HL-60 (cell line): Measurements from ENCODE around the gene LRP10.

Experiments used
- DNase-seq, 2 experiments: peaks; one replicate each; pipeline ENCODE4 v3.0.0-alpha.2; 2010 to 2020; ENCODE audit warnings: low read depth in 1 of 2, low spot score in 1 of 2
- H3K27ac ChIP-seq: fragments of 250-450 bp; sonication (Bioruptor Pico); replicated peaks from 2 replicates; pipeline ENCODE4 v1.5.1; 2020; ENCODE audit warnings: mild to moderate bottlenecking, moderate library complexity
- H3K27me3 ChIP-seq: fragments of 250-450 bp; sonication (Bioruptor Pico); 2 replicates; pipeline ENCODE4 v1.5.1; 2021; ENCODE audit warnings: mild to moderate bottlenecking, moderate library complexity; ENCODE audit not compliant: insufficient read depth, poor library complexity, severe bottlenecking
- H3K4me3 ChIP-seq: replicated peaks from 2 replicates; pipeline ENCODE4 v1.5.1; 2011; ENCODE audit warnings: mild to moderate bottlenecking, control low read depth, low read length; ENCODE audit not compliant: insufficient read depth
- GABPA ChIP-seq: IDR thresholded peaks from 2 replicates; pipeline ENCODE4 v1.6.1; 2012; ENCODE audit warnings: low read depth
- POLR2AphosphoS5 ChIP-seq: IDR thresholded peaks from 2 replicates; pipeline ENCODE4 v1.6.1; 2012; ENCODE audit warnings: low read depth
- SPI1 ChIP-seq: IDR thresholded peaks from 2 replicates; pipeline ENCODE4 v1.6.1; 2012; ENCODE audit warnings: low read depth, mild to moderate bottlenecking, borderline replicate concordance
- TF ChIP-seq, protein P1 (sequence below): IDR thresholded peaks from one replicate; pipeline ENCODE4 v1.5.1; 2011; ENCODE audit warnings: low read length, control low read depth, inconsistent platforms; ENCODE audit not compliant: insufficient read depth
- TF ChIP-seq, protein P2 (sequence below): IDR thresholded peaks from 2 replicates; pipeline ENCODE4 v1.6.1; 2012; ENCODE audit warnings: low read depth; ENCODE audit not compliant: insufficient replicate concordance

The LRP10 gene

DNA sequence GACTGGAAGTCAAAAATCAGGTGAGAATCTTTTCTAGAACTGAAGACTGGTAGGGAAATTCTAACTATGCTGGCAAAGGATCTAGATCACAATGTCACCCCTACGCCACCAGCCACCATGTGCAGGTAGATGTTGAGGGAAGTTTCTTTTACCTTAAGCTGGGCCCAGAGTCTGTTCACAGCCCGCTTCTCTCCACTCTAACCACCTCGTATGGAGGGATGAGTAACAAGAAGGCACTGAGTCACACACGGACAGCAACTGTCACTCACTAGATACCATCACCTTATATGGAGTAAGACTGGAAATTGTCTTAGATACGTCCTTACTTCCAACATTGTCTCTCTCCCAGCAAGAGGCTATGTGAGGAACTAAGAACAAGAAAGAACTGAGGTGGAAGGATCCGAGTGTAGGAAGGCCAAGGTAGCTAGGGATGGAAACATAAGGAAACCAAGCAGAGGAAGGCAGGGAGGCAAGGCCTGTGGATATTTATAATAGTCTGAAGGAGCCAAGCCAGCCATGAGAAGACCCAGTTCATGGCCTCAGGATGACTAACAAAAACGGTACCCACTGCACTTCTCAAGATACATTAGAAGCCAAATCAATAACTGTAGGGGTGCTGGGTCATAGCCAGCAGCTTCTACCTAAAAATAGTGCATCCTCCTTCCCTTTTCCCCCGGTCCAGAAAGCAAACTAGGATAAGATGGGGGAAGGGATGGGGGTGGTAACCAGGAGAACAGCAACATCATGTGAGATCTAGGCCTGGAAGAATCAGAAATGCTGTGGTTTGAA lies 27.0 kb downstream of the LRP10 start:
- Histone ChIP-seq H3K4me3 (no peak overlapping the region), H3K27ac (no peak overlapping the region), H3K27me3 (no peaks in the 10 kb centered on the region)
- TF ChIP-seq, protein P1, sequence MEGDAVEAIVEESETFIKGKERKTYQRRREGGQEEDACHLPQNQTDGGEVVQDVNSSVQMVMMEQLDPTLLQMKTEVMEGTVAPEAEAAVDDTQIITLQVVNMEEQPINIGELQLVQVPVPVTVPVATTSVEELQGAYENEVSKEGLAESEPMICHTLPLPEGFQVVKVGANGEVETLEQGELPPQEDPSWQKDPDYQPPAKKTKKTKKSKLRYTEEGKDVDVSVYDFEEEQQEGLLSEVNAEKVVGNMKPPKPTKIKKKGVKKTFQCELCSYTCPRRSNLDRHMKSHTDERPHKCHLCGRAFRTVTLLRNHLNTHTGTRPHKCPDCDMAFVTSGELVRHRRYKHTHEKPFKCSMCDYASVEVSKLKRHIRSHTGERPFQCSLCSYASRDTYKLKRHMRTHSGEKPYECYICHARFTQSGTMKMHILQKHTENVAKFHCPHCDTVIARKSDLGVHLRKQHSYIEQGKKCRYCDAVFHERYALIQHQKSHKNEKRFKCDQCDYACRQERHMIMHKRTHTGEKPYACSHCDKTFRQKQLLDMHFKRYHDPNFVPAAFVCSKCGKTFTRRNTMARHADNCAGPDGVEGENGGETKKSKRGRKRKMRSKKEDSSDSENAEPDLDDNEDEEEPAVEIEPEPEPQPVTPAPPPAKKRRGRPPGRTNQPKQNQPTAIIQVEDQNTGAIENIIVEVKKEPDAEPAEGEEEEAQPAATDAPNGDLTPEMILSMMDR: no peak
- no peak for TF ChIP-seq GABPA
- no peak for DNase-seq

DNA sequence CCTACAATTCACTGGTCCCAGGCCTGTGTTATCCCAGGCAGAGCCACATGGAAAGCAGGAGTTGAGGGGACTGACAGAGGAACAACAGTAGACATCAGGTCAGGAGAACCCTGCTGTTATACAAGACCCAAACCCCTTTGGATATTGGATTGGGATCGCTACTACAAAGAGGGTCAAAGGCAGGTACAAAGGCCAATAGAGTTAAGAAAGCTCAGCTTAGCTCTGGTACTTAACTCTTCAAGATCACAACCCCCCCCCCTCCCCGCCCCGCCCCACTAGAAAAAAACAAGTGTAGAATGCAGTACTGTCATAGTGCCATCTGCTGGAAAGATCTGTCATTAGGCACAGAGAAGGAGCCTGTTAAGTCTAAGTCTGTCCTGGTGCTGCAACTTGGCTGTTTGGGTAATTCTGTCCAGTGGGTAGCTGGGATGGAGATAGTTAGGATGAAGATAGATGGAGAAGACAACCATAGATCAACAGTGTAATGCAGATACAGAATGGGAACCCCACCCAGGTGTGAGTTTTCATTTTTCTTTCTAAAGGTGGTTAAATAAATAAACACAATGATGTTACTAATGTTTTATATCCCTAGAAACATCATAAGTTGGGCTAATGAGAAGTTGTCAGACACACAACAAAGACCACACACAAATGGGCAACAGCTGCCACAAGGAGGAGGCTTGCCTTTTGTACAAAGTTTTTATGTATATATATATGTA lies 28.7 kb downstream of the LRP10 start:
- TF ChIP-seq, protein P1: peak; percentile 63
- TF ChIP-seq, protein P2, sequence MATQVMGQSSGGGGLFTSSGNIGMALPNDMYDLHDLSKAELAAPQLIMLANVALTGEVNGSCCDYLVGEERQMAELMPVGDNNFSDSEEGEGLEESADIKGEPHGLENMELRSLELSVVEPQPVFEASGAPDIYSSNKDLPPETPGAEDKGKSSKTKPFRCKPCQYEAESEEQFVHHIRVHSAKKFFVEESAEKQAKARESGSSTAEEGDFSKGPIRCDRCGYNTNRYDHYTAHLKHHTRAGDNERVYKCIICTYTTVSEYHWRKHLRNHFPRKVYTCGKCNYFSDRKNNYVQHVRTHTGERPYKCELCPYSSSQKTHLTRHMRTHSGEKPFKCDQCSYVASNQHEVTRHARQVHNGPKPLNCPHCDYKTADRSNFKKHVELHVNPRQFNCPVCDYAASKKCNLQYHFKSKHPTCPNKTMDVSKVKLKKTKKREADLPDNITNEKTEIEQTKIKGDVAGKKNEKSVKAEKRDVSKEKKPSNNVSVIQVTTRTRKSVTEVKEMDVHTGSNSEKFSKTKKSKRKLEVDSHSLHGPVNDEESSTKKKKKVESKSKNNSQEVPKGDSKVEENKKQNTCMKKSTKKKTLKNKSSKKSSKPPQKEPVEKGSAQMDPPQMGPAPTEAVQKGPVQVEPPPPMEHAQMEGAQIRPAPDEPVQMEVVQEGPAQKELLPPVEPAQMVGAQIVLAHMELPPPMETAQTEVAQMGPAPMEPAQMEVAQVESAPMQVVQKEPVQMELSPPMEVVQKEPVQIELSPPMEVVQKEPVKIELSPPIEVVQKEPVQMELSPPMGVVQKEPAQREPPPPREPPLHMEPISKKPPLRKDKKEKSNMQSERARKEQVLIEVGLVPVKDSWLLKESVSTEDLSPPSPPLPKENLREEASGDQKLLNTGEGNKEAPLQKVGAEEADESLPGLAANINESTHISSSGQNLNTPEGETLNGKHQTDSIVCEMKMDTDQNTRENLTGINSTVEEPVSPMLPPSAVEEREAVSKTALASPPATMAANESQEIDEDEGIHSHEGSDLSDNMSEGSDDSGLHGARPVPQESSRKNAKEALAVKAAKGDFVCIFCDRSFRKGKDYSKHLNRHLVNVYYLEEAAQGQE: no peak
- Histone ChIP-seq H3K27me3 (no peaks in the 10 kb centered on the region), H3K4me3 (no peak overlapping the region), H3K27ac (no peak overlapping the region)
- DNase-seq: peak in 1 of 2 experiments; percentile 66

DNA sequence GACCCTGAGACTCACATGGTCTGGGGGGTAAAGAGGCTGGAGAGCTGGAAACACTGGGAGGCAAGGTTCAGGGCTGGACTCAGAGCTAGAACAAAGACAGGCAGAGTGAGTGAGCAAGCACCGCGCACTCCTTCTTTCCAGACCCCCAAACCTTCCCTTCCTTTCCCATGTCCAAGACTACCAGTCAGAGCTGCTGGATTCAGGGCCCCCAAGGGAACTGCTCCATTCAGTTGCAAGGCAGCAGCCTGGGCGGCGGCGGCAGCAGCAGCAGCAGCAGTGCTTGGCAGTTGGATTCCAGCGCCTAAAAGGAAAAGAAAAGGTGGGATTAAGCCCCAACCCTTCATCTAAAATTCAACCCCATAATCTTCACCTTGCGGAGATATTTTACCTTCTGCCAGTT lies 30.3 kb downstream of the LRP10 start:
- Histone ChIP-seq H3K27ac (no peak overlapping the region), H3K27me3 (no peaks in the 10 kb centered on the region), H3K4me3 (no peak overlapping the region)
- TF ChIP-seq GABPA: no peak
- TF ChIP-seq, protein P2: no peak
- TF ChIP-seq POLR2AphosphoS5: no peak
- no peak for TF ChIP-seq SPI1
- TF ChIP-seq, protein P1: no peak
- DNase-seq: no peak

DNA sequence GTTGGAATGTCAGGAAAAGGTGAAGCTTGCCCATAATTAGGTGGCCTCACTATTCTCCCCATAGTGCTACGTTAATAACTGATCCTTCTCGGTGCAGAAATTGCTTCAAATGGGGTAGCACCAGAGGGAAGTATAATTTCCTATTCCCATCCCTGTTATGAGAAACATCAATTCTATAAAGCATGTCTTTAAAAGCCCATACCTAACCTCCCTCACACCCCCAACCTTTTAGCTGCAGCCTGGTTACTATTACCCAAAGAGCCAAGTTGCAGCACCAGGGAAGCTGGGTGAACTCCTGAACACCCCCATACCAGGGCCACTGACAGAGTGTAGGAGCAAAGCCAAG lies 32.2 kb downstream of the LRP10 start:
- TF ChIP-seq, protein P2: no peak
- TF ChIP-seq GABPA: no peak
- TF ChIP-seq POLR2AphosphoS5: no peak
- no peak for TF ChIP-seq SPI1
- no peaks in the 10 kb centered on the region for H3K27me3 ChIP-seq
- no peak for DNase-seq
- no peak overlapping the region for H3K4me3 ChIP-seq
- no peak overlapping the region for H3K27ac ChIP-seq
